NB4 (cell line): Measurements from ENCODE around the gene PDE4D.

Experiments
- DNase-seq: peaks from one replicate; pipeline ENCODE4 v3.0.0; 2010; ENCODE audit warnings: low read depth
- H3K4me3 ChIP-seq: one replicate; pipeline ENCODE4 v1.5.1; 2011; ENCODE audit warnings: mild to moderate bottlenecking, low read depth, low read length, moderate library complexity
- MYC ChIP-seq: IDR thresholded peaks from 2 replicates; pipeline ENCODE4 v1.6.1; 2011; ENCODE audit warnings: low read depth, low read length
- POLR2A ChIP-seq: IDR thresholded peaks from 2 replicates; pipeline ENCODE4 v1.6.1; 2011; ENCODE audit warnings: mild to moderate bottlenecking; ENCODE audit not compliant: insufficient read length; ENCODE audit errors: extremely low read depth
- TF ChIP-seq, protein P1 (sequence below): IDR thresholded peaks from 2 replicates; pipeline ENCODE4 v1.6.1; 2011; ENCODE audit warnings: low read depth, low read length
- TF ChIP-seq, protein P2 (sequence below): IDR thresholded peaks from one replicate; pipeline ENCODE4 v1.5.1; 2012; ENCODE audit warnings: low read depth, low read length

PDE4D gene

DNA sequence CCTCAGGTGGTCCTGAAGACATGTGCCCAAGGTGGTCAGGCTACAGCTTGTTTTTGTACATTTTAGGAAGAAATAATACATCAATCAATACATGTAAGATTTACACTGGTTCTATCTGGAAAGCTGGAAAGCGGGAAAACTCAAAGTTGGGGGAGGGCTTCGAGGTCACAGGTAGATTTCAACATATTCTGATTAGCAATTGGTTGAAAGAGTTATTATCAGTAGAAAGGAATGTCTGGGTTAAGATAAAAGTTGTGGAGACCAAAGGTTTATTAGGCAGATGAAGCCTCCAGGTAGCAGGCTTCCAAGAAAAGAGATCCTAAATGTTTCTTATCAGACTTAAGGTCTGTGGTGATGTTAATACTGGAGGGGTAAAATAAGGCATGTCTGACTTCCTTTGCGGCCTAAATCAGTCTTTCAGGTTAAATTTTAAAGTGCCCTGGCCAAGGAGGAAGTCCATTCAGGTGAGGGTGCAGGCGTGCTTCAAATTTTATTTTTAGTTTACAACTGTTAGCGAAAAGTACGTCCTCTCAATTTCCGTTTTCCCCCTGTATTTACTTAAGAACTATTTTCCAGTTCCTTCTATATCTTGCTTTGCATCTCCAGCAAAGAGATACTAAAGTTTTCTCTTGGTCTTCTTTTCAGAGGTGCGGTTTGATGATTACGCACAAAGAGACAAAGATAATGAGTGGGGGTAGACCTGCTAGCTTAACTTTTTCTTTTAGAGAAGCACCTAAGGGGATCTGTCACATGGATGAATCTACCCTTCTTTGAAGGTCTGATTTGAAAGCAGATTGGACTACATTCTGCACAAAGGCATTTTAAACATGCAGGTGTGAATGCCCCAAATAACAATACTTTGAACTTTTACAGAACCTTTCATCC lies 732.1 kb downstream of the PDE4D start:
- no peak for DNase-seq
- TF ChIP-seq MYC, result no peak
- TF ChIP-seq, protein P1, sequence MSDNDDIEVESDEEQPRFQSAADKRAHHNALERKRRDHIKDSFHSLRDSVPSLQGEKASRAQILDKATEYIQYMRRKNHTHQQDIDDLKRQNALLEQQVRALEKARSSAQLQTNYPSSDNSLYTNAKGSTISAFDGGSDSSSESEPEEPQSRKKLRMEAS, result no peak
- TF ChIP-seq, protein P2, sequence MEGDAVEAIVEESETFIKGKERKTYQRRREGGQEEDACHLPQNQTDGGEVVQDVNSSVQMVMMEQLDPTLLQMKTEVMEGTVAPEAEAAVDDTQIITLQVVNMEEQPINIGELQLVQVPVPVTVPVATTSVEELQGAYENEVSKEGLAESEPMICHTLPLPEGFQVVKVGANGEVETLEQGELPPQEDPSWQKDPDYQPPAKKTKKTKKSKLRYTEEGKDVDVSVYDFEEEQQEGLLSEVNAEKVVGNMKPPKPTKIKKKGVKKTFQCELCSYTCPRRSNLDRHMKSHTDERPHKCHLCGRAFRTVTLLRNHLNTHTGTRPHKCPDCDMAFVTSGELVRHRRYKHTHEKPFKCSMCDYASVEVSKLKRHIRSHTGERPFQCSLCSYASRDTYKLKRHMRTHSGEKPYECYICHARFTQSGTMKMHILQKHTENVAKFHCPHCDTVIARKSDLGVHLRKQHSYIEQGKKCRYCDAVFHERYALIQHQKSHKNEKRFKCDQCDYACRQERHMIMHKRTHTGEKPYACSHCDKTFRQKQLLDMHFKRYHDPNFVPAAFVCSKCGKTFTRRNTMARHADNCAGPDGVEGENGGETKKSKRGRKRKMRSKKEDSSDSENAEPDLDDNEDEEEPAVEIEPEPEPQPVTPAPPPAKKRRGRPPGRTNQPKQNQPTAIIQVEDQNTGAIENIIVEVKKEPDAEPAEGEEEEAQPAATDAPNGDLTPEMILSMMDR, result no peak
- TF ChIP-seq POLR2A, result no peak
- no peak overlapping the region for H3K4me3 ChIP-seq

GRCh38 chr5:59158637-59159391 lies 734.7 kb downstream of the PDE4D start:
- no peak for TF ChIP-seq POLR2A
- TF ChIP-seq, protein P2, result no peak
- TF ChIP-seq, protein P1, result no peak
- no peak for TF ChIP-seq MYC
- DNase-seq, result no peak
- no peak overlapping the region for H3K4me3 ChIP-seq

- no peak for DNase-seq
- TF ChIP-seq, protein P2, result no peak
- TF ChIP-seq MYC, result no peak
- TF ChIP-seq, protein P1, result no peak
- no peak for TF ChIP-seq POLR2A
- no peak overlapping the region for H3K4me3 ChIP-seq
Observed at GRCh38 chr5:59158165-59158564, 735.4 kb downstream of the PDE4D start.

- no peak overlapping the region for H3K4me3 ChIP-seq
- TF ChIP-seq, protein P2, result no peak
- DNase-seq, result no peak
Observed at GRCh38 chr5:59157068-59157467, 736.5 kb downstream of the PDE4D start.

GRCh38 chr5:59152701-59153245 lies 740.8 kb downstream of the PDE4D start:
- TF ChIP-seq, protein P1, result no peak
- TF ChIP-seq, protein P2, result no peak
- TF ChIP-seq MYC, result no peak
- no peak for TF ChIP-seq POLR2A
- no peak overlapping the region for H3K4me3 ChIP-seq
- peak; percentile 6 for DNase-seq
